ENCODE data around the gene STX10. TPM values are rescaled to one million over a fixed set of nuclear protein-coding genes. Genes with fewer than 3 reads are reported as not detected.
A peak's percentile ranks its signal among the peaks of the same experiment; 100 is the strongest.

STX10 gene
- total RNA-seq, 1 experiment from 2014 or later = 56.9 TPM

GRCh38 chr19:13095393-13095784 is 54.8 kb downstream of the STX10 start (continued):
- TF ChIP-seq FOXP4 (CRISPR knock-in tag; IDR thresholded peaks at IDR 0.05) (peak; percentile 60; the same call in 1 of the 2 replicates), PRDM15 (CRISPR knock-in tag; IDR thresholded peaks at IDR 0.05) (no peak), RELA (CRISPR knock-in tag; IDR thresholded peaks at IDR 0.05; ENCODE audit: borderline replicate concordance) (no peak), ZNF671 (CRISPR knock-in tag; IDR thresholded peaks at IDR 0.05) (no peak), STAT6 (CRISPR knock-in tag; conservative IDR thresholded peaks at IDR 0.05; ENCODE audit: low read depth) (no peak)

- Mint-ChIP-seq H3K4me3 (peak overlapping the region; percentile 89), H3K9me3 (no peaks in the 10 kb centered on the region), H3K4me1 (peaks cover 38% of the 10 kb centered on the region), H3K27me3 (ENCODE audit: low read depth) (peaks cover 66% of the 10 kb centered on the region), H3K27ac (no peak overlapping the region), H3K36me3 (no peaks in the 10 kb centered on the region)
- peak; percentile 11 for ATAC-seq
- TF ChIP-seq NR3C1 (CRISPR knock-in tag; conservative IDR thresholded peaks at IDR 0.05; ENCODE audit: low read depth) (no peak), PRDM15 (CRISPR knock-in tag; IDR thresholded peaks at IDR 0.05) (peak; percentile 67; the same call in 1 of the 2 replicates)
- DNase-seq (ENCODE audit: low spot score) = peak; percentile 45
- CTCF ChIA-PET = interaction anchor here (0.6 to 9.2 kb wide), 27 partner anchors 10 to 210 kb away, joined by 3 to 276 read pairs (median 11); partner anchors contain the start of genes IER2, NACC1, STX10 and TRMT1
- POLR2A ChIA-PET = interaction anchor here (0.5 to 1.6 kb wide), 9 partner anchors 10 to 740 kb away, joined by 3 to 6 read pairs (median 3); no protein-coding TSS in a partner anchor
Measured at GRCh38 chr19:13094771-13095392, 55.3 kb downstream of the STX10 start.

GRCh38 chr19:13094106-13094504 is 56.1 kb downstream of the STX10 start:
- ATAC-seq (no peak), DNase-seq (ENCODE audit: low spot score) (no peak)
- ChIA-PET CTCF (interaction anchor here (0.5 to 9.2 kb wide), 38 partner anchors 9 to 269 kb away, joined by 3 to 276 read pairs (median 6); partner anchors contain the start of genes DAND5, IER2, NACC1 and STX10), POLR2A (interaction anchor here (0.6 to 1.6 kb wide), 9 partner anchors 11 to 203 kb away, joined by 3 to 6 read pairs (median 3); partner anchors contain the start of gene GCDH)
- no peaks in the 10 kb centered on the region for H3K9me3 Mint-ChIP-seq
- TF ChIP-seq CTCF (IDR thresholded peaks at IDR 0.05) (peak; percentile 32; the same call in 1 of the 2 replicates), AR (CRISPR knock-in tag; IDR thresholded peaks at IDR 0.05) (no peak)
- peaks cover 58% of the 10 kb centered on the region for H3K27me3 Mint-ChIP-seq (ENCODE audit: low read depth)
- H3K27ac Mint-ChIP-seq = no peak overlapping the region
- no peaks in the 10 kb centered on the region for H3K36me3 Mint-ChIP-seq
- peaks cover 37% of the 10 kb centered on the region for H3K4me1 Mint-ChIP-seq
- H3K4me3 Mint-ChIP-seq = no peak overlapping the region; the same call in 1 of the 2 replicates

Measured in WTC11 (cell line).